ENCODE results near the gene ARF1.

GRCh38 chr1:228048120-228048519, 34.4 kb upstream of the ARF1 start:
- TF ChIP-seq EZH2 (IDR thresholded peaks at IDR 0.05; ENCODE audit: borderline replicate concordance, low read depth, low read length, poor library complexity, severe bottlenecking) (no peak), CTCF (conservative IDR thresholded peaks at IDR 0.05; ENCODE audit: low read depth, low read length) (no peak)
